ENCODE results near the gene ZNF844. TPM values are rescaled to one million over a fixed set of nuclear protein-coding genes. Genes with fewer than 3 reads are reported as not detected.

Gene ZNF844
- total RNA-seq = 2.3 and 3.6 TPM in 2 replicates

GRCh38 chr19:12064590-12065538 lies at the start of gene ZNF844:
TSS of gene ZNF844 (plus strand) at chr19:12064731. CDS start at chr19:12064874, 143 bp downstream.

GRCh38 chr19:12035220-12036172 lies 29.0 kb upstream of the ZNF844 start, which contains the start of gene ZNF433:
TSS of gene ZNF433 (minus strand) at chr19:12035679. CDS start at chr19:12035539, 140 bp downstream.

GRCh38 chr19:12052497-12053169 lies 11.9 kb upstream of the ZNF844 start, which contains the start of gene ZNF878:
TSS of gene ZNF878 (minus strand) at chr19:12052961. CDS start at chr19:12052801, 160 bp downstream.

Other genes starting within 250 kb of the ZNF844 start
- gene ZNF439, start 216.0 kb upstream of the ZNF844 start, total RNA-seq = 1.3 and 2.4 TPM in 2 replicates
- 0.21 and 7.2 TPM in 2 replicates for gene ZNF69, start 176.9 kb upstream of the ZNF844 start, total RNA-seq
- 8.2 and 8.5 TPM in 2 replicates for gene ZNF700, start 139.6 kb upstream of the ZNF844 start, total RNA-seq
- gene ZNF763, start 99.7 kb upstream of the ZNF844 start, total RNA-seq = 0.43 and 1.2 TPM in 2 replicates
- 1.2 and 4.3 TPM in 2 replicates for gene ZNF433, start 29.1 kb upstream of the ZNF844 start, total RNA-seq
- under 0.01 TPM in 1 of 2 replicates, not detected in the other for gene ZNF878, start 11.8 kb upstream of the ZNF844 start, total RNA-seq
- 2.3 and 4.1 TPM in 2 replicates for gene ZNF20, start 75.6 kb downstream of the ZNF844 start, total RNA-seq
- 4.9 and 7.7 TPM in 2 replicates for gene ZNF625, start 92.0 kb downstream of the ZNF844 start, total RNA-seq
- gene ZNF136, start 98.4 kb downstream of the ZNF844 start, total RNA-seq = 2.9 and 3.6 TPM in 2 replicates
- 6.6 and 7.5 TPM in 2 replicates for gene ZNF44, start 230.2 kb downstream of the ZNF844 start, total RNA-seq

Measured in tracheal epithelial cell (primary cell).